HG02884 (cell line): ENCODE measurements around the gene PODXL2.

ENCODE experiments used
- ATAC-seq: cut with Tn5 transposase; IDR thresholded peaks from one replicate; pipeline ENCODE4 v1.9.1; 2021; ENCODE audit warnings: mild to moderate bottlenecking, moderate library complexity; ENCODE audit not compliant: unreplicated experiment

Gene PODXL2

GRCh38 chr3:127628426-127628787 is 578 bp upstream of the PODXL2 start:
- no peak for ATAC-seq

- peak; percentile 20 for ATAC-seq
Observed at GRCh38 chr3:127629467-127630403, 750 bp downstream of the PODXL2 start.

GRCh38 chr3:127630811-127631714 is 2.1 kb downstream of the PODXL2 start:
- ATAC-seq = no peak

- ATAC-seq = no peak
Observed at GRCh38 chr3:127632035-127632820, 3.2 kb downstream of the PODXL2 start.

GRCh38 chr3:127634653-127635052 is 5.7 kb downstream of the PODXL2 start:
- no peak for ATAC-seq

GRCh38 chr3:127637546-127637945 is 8.6 kb downstream of the PODXL2 start:
- no peak for ATAC-seq

GRCh38 chr3:127637971-127638370 is 9.0 kb downstream of the PODXL2 start:
- ATAC-seq = no peak

- no peak for ATAC-seq
Observed at GRCh38 chr3:127639173-127640041, 10.4 kb downstream of the PODXL2 start.

GRCh38 chr3:127640042-127640355 is 11.0 kb downstream of the PODXL2 start:
- no peak for ATAC-seq

GRCh38 chr3:127644641-127645370 is 15.8 kb downstream of the PODXL2 start:
- no peak for ATAC-seq

GRCh38 chr3:127645371-127646015 is 16.5 kb downstream of the PODXL2 start:
- no peak for ATAC-seq

- no peak for ATAC-seq
Observed at GRCh38 chr3:127646501-127647046, 17.6 kb downstream of the PODXL2 start.

- ATAC-seq = no peak
Observed at GRCh38 chr3:127647166-127647844, 18.3 kb downstream of the PODXL2 start.

GRCh38 chr3:127647845-127648204 is 18.8 kb downstream of the PODXL2 start:
- no peak for ATAC-seq

- no peak for ATAC-seq
Observed at GRCh38 chr3:127650236-127650635, 21.3 kb downstream of the PODXL2 start.

GRCh38 chr3:127651516-127652172 is 22.7 kb downstream of the PODXL2 start:
- no peak for ATAC-seq

- no peak for ATAC-seq
Observed at GRCh38 chr3:127652246-127652995, 23.4 kb downstream of the PODXL2 start.
